Fibroblast of the aortic adventitia (primary cell): ENCODE results near the gene TEAD2. TPM values are rescaled to one million over a fixed set of nuclear protein-coding genes. Genes with fewer than 3 reads are reported as not detected.
"Not testable (repeated sequence)": the region's sequence is repeated elsewhere in the genome, so short reads cannot be mapped to it uniquely, and the experiment has no call there.

Experiments
- DNase-seq: peaks from one replicate; pipeline ENCODE4 v3.0.0-alpha.2; 2010; ENCODE audit warnings: low read depth
- H3K4me3 ChIP-seq: 2 replicates; pipeline ENCODE4 v1.5.1; 2011; ENCODE audit warnings: low read depth, mild to moderate bottlenecking, control low read depth, low read length, moderate library complexity
- total RNA-seq: library from RNA; depleted of rRNA; stranded (reverse); fragments of >200 nt; gene quantifications from 2 replicates; pipeline ENCODE4 v1.2.3, GENCODE V29; 2012; ENCODE audit warnings: low replicate concordance
- TF ChIP-seq, protein P1 (sequence below): IDR thresholded peaks from 2 replicates; pipeline ENCODE4 v1.5.1; 2011; ENCODE audit warnings: mild to moderate bottlenecking, low read length, control low read depth, inconsistent platforms; ENCODE audit not compliant: insufficient read depth

TEAD2 gene
- total RNA-seq, 1 donor: 19.2 TPM

DNA sequence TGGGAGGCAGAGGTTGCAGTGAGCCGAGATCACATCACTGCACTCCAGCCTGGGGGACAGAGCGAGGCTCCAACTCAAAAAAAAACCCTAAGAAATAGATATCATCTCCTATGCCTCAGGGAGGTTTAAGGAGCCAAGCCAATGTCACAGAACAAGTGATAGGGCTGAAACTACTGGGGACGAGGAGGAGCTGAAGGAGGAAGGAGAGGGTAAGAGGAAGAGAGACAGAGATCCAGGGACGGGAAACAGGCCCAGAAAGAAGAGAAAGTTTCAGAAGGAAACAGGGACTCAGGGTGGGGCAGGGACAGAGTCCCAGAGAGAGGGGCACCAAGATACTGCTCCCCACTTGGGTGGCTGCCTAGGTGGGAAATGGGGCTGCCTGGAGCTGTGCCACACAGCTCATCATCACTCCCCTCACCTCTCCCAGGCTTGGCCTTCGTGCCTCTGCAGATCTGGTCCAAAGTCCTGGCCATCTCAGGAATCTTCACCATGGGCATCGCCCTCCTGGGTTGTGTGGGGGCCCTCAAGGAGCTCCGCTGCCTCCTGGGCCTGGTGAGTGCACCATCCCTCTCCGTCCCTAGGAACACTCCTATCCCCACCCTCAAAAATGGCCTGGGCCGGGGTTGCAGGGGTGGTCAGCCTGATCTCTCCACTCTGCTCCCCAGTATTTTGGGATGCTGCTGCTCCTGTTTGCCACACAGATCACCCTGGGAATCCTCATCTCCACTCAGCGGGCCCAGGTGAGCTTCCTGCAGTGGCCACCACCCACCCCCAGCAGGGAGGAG lies 25.5 kb downstream of the TEAD2 start:
- no peak for DNase-seq
- no peak overlapping the region for H3K4me3 ChIP-seq
- TF ChIP-seq, protein P1, sequence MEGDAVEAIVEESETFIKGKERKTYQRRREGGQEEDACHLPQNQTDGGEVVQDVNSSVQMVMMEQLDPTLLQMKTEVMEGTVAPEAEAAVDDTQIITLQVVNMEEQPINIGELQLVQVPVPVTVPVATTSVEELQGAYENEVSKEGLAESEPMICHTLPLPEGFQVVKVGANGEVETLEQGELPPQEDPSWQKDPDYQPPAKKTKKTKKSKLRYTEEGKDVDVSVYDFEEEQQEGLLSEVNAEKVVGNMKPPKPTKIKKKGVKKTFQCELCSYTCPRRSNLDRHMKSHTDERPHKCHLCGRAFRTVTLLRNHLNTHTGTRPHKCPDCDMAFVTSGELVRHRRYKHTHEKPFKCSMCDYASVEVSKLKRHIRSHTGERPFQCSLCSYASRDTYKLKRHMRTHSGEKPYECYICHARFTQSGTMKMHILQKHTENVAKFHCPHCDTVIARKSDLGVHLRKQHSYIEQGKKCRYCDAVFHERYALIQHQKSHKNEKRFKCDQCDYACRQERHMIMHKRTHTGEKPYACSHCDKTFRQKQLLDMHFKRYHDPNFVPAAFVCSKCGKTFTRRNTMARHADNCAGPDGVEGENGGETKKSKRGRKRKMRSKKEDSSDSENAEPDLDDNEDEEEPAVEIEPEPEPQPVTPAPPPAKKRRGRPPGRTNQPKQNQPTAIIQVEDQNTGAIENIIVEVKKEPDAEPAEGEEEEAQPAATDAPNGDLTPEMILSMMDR: no peak

DNA sequence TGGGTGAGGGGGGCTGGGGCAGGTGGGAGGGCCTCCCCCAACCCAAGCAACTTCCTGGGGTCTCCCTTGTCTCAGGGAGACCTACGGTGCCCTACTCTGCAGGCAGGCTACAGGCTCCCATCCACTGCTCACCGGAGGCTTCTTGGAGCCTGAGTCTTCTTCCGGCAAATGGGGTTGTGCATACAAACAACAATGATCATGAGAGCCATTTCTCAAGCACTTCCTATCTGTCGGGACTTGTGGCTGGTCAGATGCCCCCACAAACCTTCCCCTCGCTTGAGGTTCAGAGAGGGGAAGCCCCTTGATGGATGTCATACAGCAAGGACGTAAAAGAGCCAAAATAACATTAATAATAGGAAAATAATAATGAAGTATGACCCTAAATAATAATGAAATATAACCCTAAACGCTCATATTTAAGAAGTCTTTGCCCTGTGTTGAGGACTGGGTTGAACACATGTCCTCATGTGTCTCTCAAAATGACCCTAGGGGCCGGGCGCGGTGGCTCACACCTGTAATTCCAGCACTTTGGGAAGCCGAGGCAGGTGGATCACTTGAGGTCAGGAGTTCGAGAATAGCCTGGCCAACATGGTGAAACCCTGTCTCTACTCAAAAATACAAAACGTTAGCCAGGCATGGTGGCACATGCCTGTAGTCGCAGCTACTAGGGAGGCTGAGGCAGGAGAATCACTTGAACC lies 26.3 kb downstream of the TEAD2 start:
- DNase-seq: no peak
- no peak overlapping the region for H3K4me3 ChIP-seq
- TF ChIP-seq, protein P1: no peak

DNA sequence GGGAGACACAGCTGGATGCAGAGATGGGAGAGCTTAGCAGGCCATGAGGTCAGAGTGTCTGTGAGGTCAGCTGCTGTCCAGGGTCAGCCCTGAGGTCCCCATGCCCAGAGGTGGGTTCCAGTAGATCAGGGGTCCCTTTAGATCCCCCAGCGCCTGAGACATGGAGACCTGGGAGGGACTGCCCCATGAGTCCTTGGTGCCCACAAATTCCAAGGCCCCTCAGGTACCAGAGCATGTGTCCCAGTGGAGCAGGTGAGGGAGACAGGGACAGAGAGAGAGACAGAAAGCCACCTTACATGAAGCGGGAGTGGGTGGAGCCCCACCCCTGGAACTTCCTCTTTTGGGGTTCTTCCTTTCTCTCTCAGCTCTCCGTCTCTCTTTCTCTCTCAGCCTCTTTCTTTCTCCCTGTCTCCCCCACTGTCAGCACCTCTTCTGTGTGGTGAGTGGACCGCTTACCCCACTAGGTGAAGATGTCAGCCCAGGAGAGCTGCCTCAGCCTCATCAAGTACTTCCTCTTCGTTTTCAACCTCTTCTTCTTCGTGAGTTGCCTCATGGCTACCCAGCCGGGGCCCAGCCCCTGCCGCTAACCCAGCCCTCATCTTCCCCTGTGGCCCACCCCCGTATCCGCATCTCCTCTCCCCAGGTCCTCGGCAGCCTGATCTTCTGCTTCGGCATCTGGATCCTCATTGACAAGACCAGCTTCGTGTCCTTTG lies 27.0 kb downstream of the TEAD2 start, which contains the start of gene CD37:
Gene CD37 (plus strand): TSS at position 336 of the 713 bp plus-strand sequence. CDS start 135 bp downstream, at position 471.
- TF ChIP-seq, protein P1: no peak
- DNase-seq: no peak
- H3K4me3 ChIP-seq: no peak within 1 kb of the TSS

DNA sequence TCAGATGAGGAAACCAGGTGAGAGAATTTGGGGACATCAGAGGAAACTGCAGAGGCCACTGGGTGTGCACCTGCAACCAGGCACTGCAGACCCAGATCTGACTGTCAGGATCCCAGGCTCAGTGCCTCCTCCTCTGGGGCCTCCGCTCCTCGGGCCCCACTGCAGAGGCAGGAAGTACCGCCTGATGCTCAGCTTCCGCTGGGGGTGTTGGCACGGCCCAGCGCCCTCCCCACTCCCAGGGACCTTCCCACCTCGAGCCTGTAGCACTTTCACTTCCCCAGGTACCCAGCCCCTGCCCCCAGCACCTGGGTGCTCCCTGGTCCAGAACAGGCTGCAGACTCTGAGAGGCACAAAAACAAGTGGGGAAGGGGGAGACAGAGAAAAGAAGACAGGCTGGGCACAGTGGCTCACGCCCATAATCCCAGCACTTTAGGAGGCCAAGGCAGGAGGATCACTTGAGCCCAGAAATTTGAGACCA lies 28.4 kb downstream of the TEAD2 start:
- TF ChIP-seq, protein P1: no peak
- no peak for DNase-seq
- H3K4me3 ChIP-seq: no peak overlapping the region

DNA sequence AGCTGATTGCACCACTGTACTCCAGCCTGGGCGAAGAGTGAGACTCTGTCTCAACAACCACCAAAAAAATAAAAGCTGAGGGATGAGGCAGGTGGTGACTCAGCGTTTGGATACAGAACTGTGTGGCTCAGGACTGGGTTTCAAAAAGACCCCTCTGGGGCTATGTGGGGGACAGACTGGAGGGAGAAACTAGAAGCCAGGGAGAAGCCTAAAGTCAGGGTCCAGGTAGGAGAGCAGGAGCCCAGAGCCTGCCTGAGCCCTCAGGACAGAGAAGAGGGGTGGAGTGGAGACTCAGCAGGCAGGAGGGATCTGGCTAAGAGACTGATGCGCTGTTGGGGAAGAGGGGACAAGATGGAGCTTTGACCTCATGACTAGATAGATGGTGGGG lies 28.8 kb downstream of the TEAD2 start:
- H3K4me3 ChIP-seq: no peak overlapping the region
- no peak for DNase-seq
- TF ChIP-seq, protein P1: no peak

DNA sequence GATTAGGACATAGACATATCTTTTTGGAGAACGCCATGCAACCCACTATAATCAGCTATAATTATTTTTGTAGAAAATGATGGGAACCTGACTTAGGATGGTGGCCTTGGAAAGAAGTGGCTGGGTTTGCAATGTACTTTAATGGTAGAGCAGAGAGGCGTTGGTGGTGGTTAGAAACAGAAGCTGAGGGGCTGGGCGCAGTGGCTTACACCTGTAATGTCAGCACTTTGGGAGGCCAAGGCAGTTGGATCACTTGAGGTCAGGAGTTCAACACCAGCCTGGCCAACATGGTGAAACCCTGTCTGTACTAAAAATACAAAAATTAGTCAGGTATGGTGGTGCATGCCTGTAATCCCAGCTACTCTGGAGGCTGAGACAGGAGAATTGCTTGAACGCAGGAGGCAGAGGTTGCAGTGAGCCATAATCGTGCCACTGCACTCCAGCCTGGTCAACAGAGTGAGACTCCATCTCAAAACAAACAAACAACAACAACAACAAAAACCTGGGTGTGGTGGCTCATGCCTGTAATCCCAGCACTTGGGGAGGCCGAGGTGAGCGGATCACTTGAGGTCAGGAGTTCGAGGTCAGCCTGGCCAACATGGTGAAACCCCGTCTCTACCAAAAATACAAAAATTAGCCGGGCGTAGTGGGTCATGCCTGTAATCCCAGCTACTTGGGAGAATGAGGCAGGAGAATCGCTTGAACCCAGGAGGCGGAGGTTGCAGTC lies 29.4 kb downstream of the TEAD2 start:
- not testable (repeated sequence) for DNase-seq

More for the DNA sequence above, 29.4 kb downstream of the TEAD2 start:
- not testable (repeated sequence) for H3K4me3 ChIP-seq
